HepG2 (cell line): Measurements from ENCODE around the gene RPL37.
A peak's percentile ranks its signal among the peaks of the same experiment; 100 is the strongest.

Source experiments
- CBX5 ChIP-seq: sonication (generic); formaldehyde crosslinking; IDR thresholded peaks from 2 replicates; pipeline ENCODE4 v1.4.0; 2020; ENCODE audit warnings: missing genetic modification reagents, borderline replicate concordance
- CTCF ChIP-seq: sonication (generic); formaldehyde crosslinking; IDR thresholded peaks from 2 replicates; pipeline ENCODE4 v1.5.0; 2020; ENCODE audit warnings: mild to moderate bottlenecking, missing genetic modification reagents, moderate library complexity
- GLI4 ChIP-seq: sonication (generic); formaldehyde crosslinking; IDR thresholded peaks from 2 replicates; pipeline ENCODE4 v1.5.1; 2020; ENCODE audit warnings: missing genetic modification reagents, mild to moderate bottlenecking, moderate library complexity, borderline replicate concordance
- YY1 ChIP-seq: IDR thresholded peaks from 2 replicates; pipeline ENCODE4 v1.6.1; 2011; ENCODE audit warnings: low read length, low read depth, moderate library complexity, mild to moderate bottlenecking; ENCODE audit not compliant: insufficient read depth, insufficient replicate concordance
- ZNF678 ChIP-seq: sonication (generic); formaldehyde crosslinking; IDR thresholded peaks from 2 replicates; pipeline ENCODE4 v1.4.0; 2020; ENCODE audit warnings: mild to moderate bottlenecking, missing genetic modification reagents

- no peak for TF ChIP-seq ZNF678
- no peak for TF ChIP-seq CBX5 (CRISPR knock-in tag)
- no peak for TF ChIP-seq GLI4
- no peak for TF ChIP-seq YY1
- 0 out of 2 replicates have a peak, but pooled peaks have one; percentile 9 for TF ChIP-seq CTCF (CRISPR knock-in tag)
These were observed 6.2 kb upstream of the RPL37 start, which contains the start of gene CARD6 for GRCh38 chr5:40841068-40841805.
